Astrocyte (in vitro differentiated cells and primary cell): ENCODE measurements around the gene ATP8B1. TPM values are rescaled to one million over a fixed set of nuclear protein-coding genes. Genes with fewer than 3 reads are reported as not detected.

Experiments
- DNase-seq: peaks from one replicate; pipeline ENCODE4 v3.0.0-alpha.2; 2010; ENCODE audit warnings: low read depth
- FAIRE-seq: peaks from 2 replicates; lab custom pipeline; 2011; peaks lifted over from hg19 to GRCh38; lab: Jason Lieb, UNC
- H2AFZ ChIP-seq: 2 replicates; pipeline ENCODE4 v1.6.0; 2012; ENCODE audit warnings: low read depth, low read length, inconsistent platforms
- H3K27ac ChIP-seq: 2 replicates; pipeline ENCODE4 v1.5.1; 2011; ENCODE audit warnings: low read depth, low read length, inconsistent platforms
- H3K27me3 ChIP-seq: 2 replicates; pipeline ENCODE4 v1.6.0; 2011; ENCODE audit warnings: low read length, inconsistent platforms; ENCODE audit not compliant: insufficient read depth
- H3K36me3 ChIP-seq: 2 replicates; pipeline ENCODE4 v1.5.1; 2011; ENCODE audit warnings: low read length, inconsistent platforms; ENCODE audit not compliant: insufficient read depth
- H3K4me1 ChIP-seq: 2 replicates; pipeline ENCODE4 v1.5.1; 2011; ENCODE audit warnings: low read length, inconsistent platforms; ENCODE audit not compliant: insufficient read depth
- H3K4me2 ChIP-seq: 2 replicates; pipeline ENCODE4 v1.6.0; 2012; ENCODE audit warnings: low read length, inconsistent platforms
- H3K4me3 ChIP-seq: 2 replicates; pipeline ENCODE4 v1.5.1; 2011; ENCODE audit warnings: low read depth, mild to moderate bottlenecking, low read length, inconsistent platforms; ENCODE audit not compliant: insufficient read depth
- H3K79me2 ChIP-seq: 2 replicates; pipeline ENCODE4 v1.6.0; 2012; ENCODE audit warnings: mild to moderate bottlenecking, low read length, inconsistent platforms; ENCODE audit not compliant: insufficient read depth
- H3K9ac ChIP-seq: 2 replicates; pipeline ENCODE4 v1.6.0; 2012; ENCODE audit warnings: mild to moderate bottlenecking, low read length, inconsistent platforms
- H3K9me3 ChIP-seq: 2 replicates; pipeline ENCODE4 v1.5.1; 2012; ENCODE audit warnings: low read depth, mild to moderate bottlenecking, low read length, inconsistent platforms; ENCODE audit not compliant: insufficient read depth
- H4K20me1 ChIP-seq: 2 replicates; pipeline ENCODE4 v1.6.0; 2012; ENCODE audit warnings: low read length, inconsistent platforms; ENCODE audit not compliant: insufficient read depth
- H3K27ac Mint-ChIP-seq: one replicate; pipeline ENCODE4 v1.8.0; 2021; ENCODE audit warnings: mild to moderate bottlenecking, mixed read lengths; ENCODE audit not compliant: unreplicated experiment
- H3K27me3 Mint-ChIP-seq: one replicate; pipeline ENCODE4 v1.8.0; 2021; ENCODE audit warnings: low read depth, mixed read lengths; ENCODE audit not compliant: unreplicated experiment
- H3K36me3 Mint-ChIP-seq: one replicate; pipeline ENCODE4 v1.8.0; 2021; ENCODE audit warnings: low read depth, mixed read lengths; ENCODE audit not compliant: unreplicated experiment
- H3K4me1 Mint-ChIP-seq: one replicate; pipeline ENCODE4 v1.8.0; 2021; ENCODE audit warnings: low read depth, mixed read lengths; ENCODE audit not compliant: unreplicated experiment
- H3K4me3 Mint-ChIP-seq: one replicate; pipeline ENCODE4 v1.8.0; 2021; ENCODE audit warnings: mild to moderate bottlenecking, moderate library complexity, mixed read lengths; ENCODE audit not compliant: unreplicated experiment
- H3K9me3 Mint-ChIP-seq: one replicate; pipeline ENCODE4 v1.8.0; 2021; ENCODE audit warnings: mild to moderate bottlenecking, mixed read lengths; ENCODE audit not compliant: unreplicated experiment
- CTCF ChIP-seq: IDR thresholded peaks from 2 replicates; pipeline ENCODE4 v1.5.1; 2011; ENCODE audit warnings: low read depth, mild to moderate bottlenecking, inconsistent platforms, low read length, moderate library complexity; ENCODE audit not compliant: insufficient read depth
- EZH2 ChIP-seq: IDR thresholded peaks from 2 replicates; pipeline ENCODE4 v1.6.1; 2012; ENCODE audit warnings: mild to moderate bottlenecking, low read length, inconsistent platforms; ENCODE audit not compliant: insufficient read depth
- total RNA-seq: library from RNA; stranded (reverse); gene quantifications from 2 replicates; pipeline ENCODE4 v1.2.1, GENCODE V29; 2021

ATP8B1 gene
- total RNA-seq, 1 donor from 2014 or later, result 10.4 TPM

- DNase-seq, result no peak
- no peaks in the 10 kb centered on the region for H3K36me3 Mint-ChIP-seq
- H4K20me1 ChIP-seq, result peaks cover 17% of the 10 kb centered on the region
- no peaks in the 10 kb centered on the region for H3K27me3 ChIP-seq
- H3K4me1 ChIP-seq, result peaks cover 1% of the 10 kb centered on the region
- no peak overlapping the region for H3K9ac ChIP-seq
- peaks cover 2% of the 10 kb centered on the region for H3K4me1 Mint-ChIP-seq
- H3K9me3 ChIP-seq, result no peaks in the 10 kb centered on the region
- no peak overlapping the region for H3K4me3 ChIP-seq
- TF ChIP-seq EZH2, result no peak
- no peak for TF ChIP-seq CTCF
- H3K27ac ChIP-seq, result no peak overlapping the region
- H3K4me3 Mint-ChIP-seq, result no peak overlapping the region
- peaks cover 12% of the 10 kb centered on the region for H3K36me3 ChIP-seq
- H2AFZ ChIP-seq, result no peak overlapping the region
- H3K27me3 Mint-ChIP-seq, result no peaks in the 10 kb centered on the region
- H3K79me2 ChIP-seq, result peaks cover 82% of the 10 kb centered on the region
- no peak overlapping the region for H3K27ac Mint-ChIP-seq
- FAIRE-seq, result no peak
- H3K9me3 Mint-ChIP-seq, result peaks cover 1% of the 10 kb centered on the region
- no peak overlapping the region for H3K4me2 ChIP-seq
Observed at GRCh38 chr18:57754577-57755338, 48.4 kb downstream of the ATP8B1 start.

- Histone ChIP-seq H3K4me3 (no peak overlapping the region), H3K9me3 (no peaks in the 10 kb centered on the region), H3K79me2 (peaks cover 88% of the 10 kb centered on the region), H3K4me1 (peaks cover 17% of the 10 kb centered on the region), H3K4me2 (no peak overlapping the region), H3K27me3 (no peaks in the 10 kb centered on the region), H3K36me3 (peaks cover 12% of the 10 kb centered on the region), H3K27ac (no peak overlapping the region), H3K9ac (no peak overlapping the region), H2AFZ (no peak overlapping the region), H4K20me1 (peaks cover 20% of the 10 kb centered on the region)
- FAIRE-seq (no peak), DNase-seq (no peak)
- Mint-ChIP-seq H3K36me3 (no peaks in the 10 kb centered on the region), H3K9me3 (peaks cover 1% of the 10 kb centered on the region), H3K27ac (no peak overlapping the region), H3K27me3 (no peaks in the 10 kb centered on the region), H3K4me3 (no peak overlapping the region), H3K4me1 (peaks cover 16% of the 10 kb centered on the region)
- TF ChIP-seq CTCF (no peak), EZH2 (no peak)
Observed at GRCh38 chr18:57753063-57753462, 50.1 kb downstream of the ATP8B1 start.

- Mint-ChIP-seq H3K4me3 (no peak overlapping the region), H3K27ac (no peak overlapping the region), H3K4me1 (peaks cover 16% of the 10 kb centered on the region), H3K27me3 (no peaks in the 10 kb centered on the region), H3K9me3 (no peaks in the 10 kb centered on the region), H3K36me3 (peaks cover 3% of the 10 kb centered on the region)
- Histone ChIP-seq H3K79me2 (peaks cover 90% of the 10 kb centered on the region), H3K27ac (no peak overlapping the region), H3K4me2 (no peak overlapping the region), H3K4me3 (no peak overlapping the region), H3K27me3 (no peaks in the 10 kb centered on the region), H3K9ac (no peak overlapping the region), H4K20me1 (peaks cover 7% of the 10 kb centered on the region), H3K4me1 (peaks cover 21% of the 10 kb centered on the region), H3K36me3 (peaks cover 3% of the 10 kb centered on the region), H2AFZ (no peak overlapping the region), H3K9me3 (no peaks in the 10 kb centered on the region)
- DNase-seq, result no peak
- no peak for TF ChIP-seq CTCF
- FAIRE-seq, result no peak
Observed at GRCh38 chr18:57749604-57749970, 53.5 kb downstream of the ATP8B1 start.
